OCI-LY7 (cell line): ENCODE data around the gene BACH2.

Experiments used
- EZH2phosphoT487 ChIP-seq: fragments of 200-600 bp; sonication (generic); IDR thresholded peaks from 2 replicates; pipeline ENCODE4 v1.6.1; 2018; ENCODE audit warnings: low read depth, borderline replicate concordance, mild to moderate bottlenecking, mixed run types, antibody characterized with exemption, low read length, moderate library complexity, mixed read lengths
- TF ChIP-seq, protein P1 (sequence below): fragments of 200-600 bp; sonication (generic); conservative IDR thresholded peaks from 2 replicates; pipeline ENCODE4 v1.5.1; 2014; ENCODE audit warnings: mild to moderate bottlenecking, antibody characterized with exemption, low read length, moderate library complexity, mixed read lengths

GRCh38 chr6:90286884-90287488 is 9.7 kb downstream of the BACH2 start:
- TF ChIP-seq, protein P1, sequence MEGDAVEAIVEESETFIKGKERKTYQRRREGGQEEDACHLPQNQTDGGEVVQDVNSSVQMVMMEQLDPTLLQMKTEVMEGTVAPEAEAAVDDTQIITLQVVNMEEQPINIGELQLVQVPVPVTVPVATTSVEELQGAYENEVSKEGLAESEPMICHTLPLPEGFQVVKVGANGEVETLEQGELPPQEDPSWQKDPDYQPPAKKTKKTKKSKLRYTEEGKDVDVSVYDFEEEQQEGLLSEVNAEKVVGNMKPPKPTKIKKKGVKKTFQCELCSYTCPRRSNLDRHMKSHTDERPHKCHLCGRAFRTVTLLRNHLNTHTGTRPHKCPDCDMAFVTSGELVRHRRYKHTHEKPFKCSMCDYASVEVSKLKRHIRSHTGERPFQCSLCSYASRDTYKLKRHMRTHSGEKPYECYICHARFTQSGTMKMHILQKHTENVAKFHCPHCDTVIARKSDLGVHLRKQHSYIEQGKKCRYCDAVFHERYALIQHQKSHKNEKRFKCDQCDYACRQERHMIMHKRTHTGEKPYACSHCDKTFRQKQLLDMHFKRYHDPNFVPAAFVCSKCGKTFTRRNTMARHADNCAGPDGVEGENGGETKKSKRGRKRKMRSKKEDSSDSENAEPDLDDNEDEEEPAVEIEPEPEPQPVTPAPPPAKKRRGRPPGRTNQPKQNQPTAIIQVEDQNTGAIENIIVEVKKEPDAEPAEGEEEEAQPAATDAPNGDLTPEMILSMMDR, result peak; percentile 99
- no peak for TF ChIP-seq EZH2phosphoT487
